Stimulated activated naive CD4-positive, alpha-beta T cell (primary cell): ENCODE data around the gene NACAD.

Source experiments
- DNase-seq, 6 experiments: peaks; one replicate each; lab custom pipeline; 2025; lab: John Stamatoyannopoulos, UW

The NACAD gene

GRCh38 chr7:45075355-45075644 is 13.5 kb downstream of the NACAD start:
- no peak for DNase-seq

GRCh38 chr7:45074528-45075354 is 14.0 kb downstream of the NACAD start:
- no peak for DNase-seq

GRCh38 chr7:45073786-45074527 is 14.8 kb downstream of the NACAD start:
- no peak for DNase-seq

GRCh38 chr7:45073031-45073785 is 15.6 kb downstream of the NACAD start:
- DNase-seq, result no peak

- no peak for DNase-seq
Observed at GRCh38 chr7:45072131-45073030, 16.4 kb downstream of the NACAD start.

- DNase-seq, result no peak
Observed at GRCh38 chr7:45071528-45071927, 17.2 kb downstream of the NACAD start.

- no peak for DNase-seq
Observed at GRCh38 chr7:45070254-45070642, 18.5 kb downstream of the NACAD start.

- no peak for DNase-seq
Observed at GRCh38 chr7:45069444-45070253, 19.1 kb downstream of the NACAD start.

- no peak for DNase-seq
Observed at GRCh38 chr7:45068236-45069023, 20.3 kb downstream of the NACAD start.

- no peak for DNase-seq
Observed at GRCh38 chr7:45067582-45067981, 21.2 kb downstream of the NACAD start.

- DNase-seq, result no peak
Observed at GRCh38 chr7:45066409-45066808, 22.4 kb downstream of the NACAD start.

GRCh38 chr7:45065031-45065995 is 23.5 kb downstream of the NACAD start:
- no peak for DNase-seq

- no peak for DNase-seq
Observed at GRCh38 chr7:45064047-45064725, 24.6 kb downstream of the NACAD start.

GRCh38 chr7:45061806-45062425 is 26.9 kb downstream of the NACAD start:
- no peak for DNase-seq

GRCh38 chr7:45061352-45061751 is 27.4 kb downstream of the NACAD start:
- DNase-seq, result no peak

- DNase-seq, result no peak
Observed at GRCh38 chr7:45060295-45060694, 28.5 kb downstream of the NACAD start.

GRCh38 chr7:45057878-45058277 is 30.9 kb downstream of the NACAD start:
- no peak for DNase-seq
